Neural cell (in vitro differentiated cells): ENCODE measurements around the gene CLDN14. TPM values are rescaled to one million over a fixed set of nuclear protein-coding genes. Genes with fewer than 3 reads are reported as not detected.

Source experiments
- H2AFZ ChIP-seq: fragments of 200-600, 300-800 bp; sonication (generic), shearing (Covaris generic); 2 replicates; pipeline ENCODE4 v1.6.0; 2014; ENCODE audit warnings: low read depth, mild to moderate bottlenecking, antibody characterized with exemption, low read length, moderate library complexity
- H3F3A ChIP-seq: fragments of 200-600 bp; shearing (Covaris generic); 2 replicates; pipeline ENCODE4 v1.6.1; 2016; ENCODE audit warnings: mild to moderate bottlenecking, moderate library complexity, mixed read lengths, antibody characterized with exemption, low read length; ENCODE audit not compliant: insufficient read depth, poor library complexity, severe bottlenecking
- H3K27ac ChIP-seq: fragments of 200-600, 300-800 bp; sonication (generic), shearing (Covaris generic); 2 replicates; pipeline ENCODE4 v1.5.1; 2014; ENCODE audit warnings: mild to moderate bottlenecking, low read length, moderate library complexity
- H3K27me3 ChIP-seq: fragments of 300-800, 200-600 bp; sonication (generic), shearing (Covaris generic); 2 replicates; pipeline ENCODE4 v1.6.0; 2014; ENCODE audit warnings: mild to moderate bottlenecking, low read depth, low read length, moderate library complexity; ENCODE audit not compliant: insufficient read depth
- H3K36me3 ChIP-seq: fragments of 300-800, 200-600 bp; sonication (generic), shearing (Covaris generic); 2 replicates; pipeline ENCODE4 v1.5.1; 2014; ENCODE audit warnings: mild to moderate bottlenecking, antibody characterized with exemption, low read length, moderate library complexity; ENCODE audit not compliant: insufficient read depth
- H3K4me2 ChIP-seq: fragments of 300-800, 200-600 bp; sonication (generic), shearing (Covaris generic); 2 replicates; pipeline ENCODE4 v1.6.0; 2014; ENCODE audit warnings: mild to moderate bottlenecking, low read length
- H3K4me3 ChIP-seq: fragments of 300-800, 200-600 bp; sonication (generic), shearing (Covaris generic); 2 replicates; pipeline ENCODE4 v1.5.1; 2014; ENCODE audit warnings: mild to moderate bottlenecking, low read length, moderate library complexity
- H3K79me2 ChIP-seq: fragments of 200-600 bp; shearing (Covaris generic); replicated peaks from 2 replicates; pipeline ENCODE4 v1.6.0; 2014; ENCODE audit warnings: mild to moderate bottlenecking, low read length, moderate library complexity; ENCODE audit not compliant: insufficient read depth
- H3K9ac ChIP-seq: fragments of 300-800, 200-600 bp; sonication (generic), shearing (Covaris generic); 2 replicates; pipeline ENCODE4 v1.6.1; 2016; ENCODE audit warnings: mild to moderate bottlenecking, low read length, mixed read lengths
- H3K9me2 ChIP-seq: fragments of 200-600 bp; shearing (Covaris generic); 2 replicates; pipeline ENCODE4 v1.6.1; 2016; ENCODE audit warnings: mild to moderate bottlenecking, low read length, mixed read lengths; ENCODE audit not compliant: insufficient read depth
- H3K9me3 ChIP-seq: fragments of 200-600, 300-800 bp; sonication (generic), shearing (Covaris generic); 2 replicates; pipeline ENCODE4 v1.6.1; 2016; ENCODE audit warnings: mild to moderate bottlenecking, mixed run types, low read length, moderate library complexity, mixed read lengths
- H4K20me1 ChIP-seq: fragments of 200-600 bp; shearing (Covaris generic); 2 replicates; pipeline ENCODE4 v1.6.1; 2016; ENCODE audit warnings: mild to moderate bottlenecking, mixed run types; ENCODE audit not compliant: insufficient read depth
- CTCF ChIP-seq: fragments of 450-650 bp; IDR thresholded peaks from 2 replicates; pipeline ENCODE4 v1.5.1; 2014; ENCODE audit warnings: antibody characterized with exemption, mild to moderate bottlenecking, moderate library complexity; ENCODE audit not compliant: poor library complexity, severe bottlenecking
- EP300 ChIP-seq: fragments of 450-650 bp; conservative IDR thresholded peaks from 2 replicates; pipeline ENCODE4 v1.6.1; 2014; ENCODE audit warnings: antibody characterized with exemption, mild to moderate bottlenecking, moderate library complexity; ENCODE audit not compliant: poor library complexity, severe bottlenecking
- EZH2 ChIP-seq: fragments of 200-600, 300-800 bp; shearing (Covaris generic), sonication (generic); IDR thresholded peaks from 2 replicates; pipeline ENCODE4 v1.6.1; 2014; ENCODE audit warnings: antibody characterized with exemption, low read length, borderline replicate concordance, mild to moderate bottlenecking; ENCODE audit not compliant: insufficient read depth, poor library complexity, severe bottlenecking
- MXI1 ChIP-seq: fragments of 450-650 bp; conservative IDR thresholded peaks from 2 replicates; pipeline ENCODE4 v1.6.1; 2014; ENCODE audit warnings: antibody characterized with exemption, mild to moderate bottlenecking; ENCODE audit not compliant: poor library complexity, severe bottlenecking
- POLR2AphosphoS5 ChIP-seq: IDR thresholded peaks from 2 replicates; pipeline ENCODE4 v1.6.1; 2012
- RAD21 ChIP-seq: fragments of 450-650 bp; conservative IDR thresholded peaks from 2 replicates; pipeline ENCODE4 v1.6.1; 2014; ENCODE audit warnings: antibody characterized with exemption, mild to moderate bottlenecking, moderate library complexity
- REST ChIP-seq: IDR thresholded peaks from 2 replicates; pipeline ENCODE4 v1.6.1; 2012; ENCODE audit warnings: borderline replicate concordance
- SMC3 ChIP-seq: fragments of 450-650 bp; conservative IDR thresholded peaks from 2 replicates; pipeline ENCODE4 v1.6.1; 2014; ENCODE audit warnings: antibody characterized with exemption, mild to moderate bottlenecking, moderate library complexity; ENCODE audit not compliant: poor library complexity
- TAF1 ChIP-seq: IDR thresholded peaks from 2 replicates; pipeline ENCODE4 v1.6.1; 2012; ENCODE audit warnings: low read depth
- polyA plus RNA-seq: library from polyadenylated mRNA; depleted of rRNA; stranded (reverse); fragments of >200 nt; gene quantifications from 2 replicates; pipeline ENCODE4 v1.2.3, GENCODE V29; 2014

The CLDN14 gene
- polyA plus RNA-seq, 1 donor from 2014 or later: not detected

- Histone ChIP-seq H4K20me1 (no peaks in the 10 kb centered on the region), H3K9me3 (no peaks in the 10 kb centered on the region), H3F3A (no peaks in the 10 kb centered on the region), H3K27ac (no peak overlapping the region), H2AFZ (no peak overlapping the region), H3K9ac (no peak overlapping the region), H3K36me3 (no peaks in the 10 kb centered on the region), H3K4me3 (no peak overlapping the region), H3K27me3 (no peaks in the 10 kb centered on the region), H3K79me2 (no peaks in the 10 kb centered on the region), H3K9me2 (no peaks in the 10 kb centered on the region), H3K4me2 (no peak overlapping the region)
- TF ChIP-seq CTCF: no peak
- TF ChIP-seq SMC3: no peak
- no peak for TF ChIP-seq MXI1
- TF ChIP-seq EZH2: no peak
- TF ChIP-seq POLR2AphosphoS5: no peak
- TF ChIP-seq EP300: no peak
- TF ChIP-seq TAF1: no peak
- TF ChIP-seq REST: no peak
- no peak for TF ChIP-seq RAD21
Observed at GRCh38 chr21:36412916-36413315, 67.0 kb downstream of the CLDN14 start.

- Histone ChIP-seq H3K4me3 (no peak overlapping the region), H3K9ac (no peak overlapping the region), H4K20me1 (no peaks in the 10 kb centered on the region), H3K79me2 (no peaks in the 10 kb centered on the region), H3F3A (no peaks in the 10 kb centered on the region), H2AFZ (no peak overlapping the region), H3K9me3 (no peaks in the 10 kb centered on the region), H3K27ac (no peak overlapping the region), H3K4me2 (no peak overlapping the region), H3K27me3 (no peaks in the 10 kb centered on the region), H3K9me2 (no peaks in the 10 kb centered on the region), H3K36me3 (no peaks in the 10 kb centered on the region)
- TF ChIP-seq EP300 (no peak), SMC3 (no peak), POLR2AphosphoS5 (no peak), CTCF (no peak), REST (no peak), EZH2 (no peak), RAD21 (no peak), TAF1 (no peak), MXI1 (no peak)
Observed at GRCh38 chr21:36411301-36411700, 68.6 kb downstream of the CLDN14 start.
